Activated naive CD4-positive, alpha-beta T cell treated with Interleukin-2 at 50 U/mL for 16 hours (primary cell): ENCODE measurements around the gene SEPSECS.
"Not testable (repeated sequence)": the region's sequence is repeated elsewhere in the genome, so short reads cannot be mapped to it uniquely, and the experiment has no call there.

Experiments
- DNase-seq: peaks from one replicate; pipeline ENCODE4 v3.0.0-alpha.2; 2020

The SEPSECS gene

DNA sequence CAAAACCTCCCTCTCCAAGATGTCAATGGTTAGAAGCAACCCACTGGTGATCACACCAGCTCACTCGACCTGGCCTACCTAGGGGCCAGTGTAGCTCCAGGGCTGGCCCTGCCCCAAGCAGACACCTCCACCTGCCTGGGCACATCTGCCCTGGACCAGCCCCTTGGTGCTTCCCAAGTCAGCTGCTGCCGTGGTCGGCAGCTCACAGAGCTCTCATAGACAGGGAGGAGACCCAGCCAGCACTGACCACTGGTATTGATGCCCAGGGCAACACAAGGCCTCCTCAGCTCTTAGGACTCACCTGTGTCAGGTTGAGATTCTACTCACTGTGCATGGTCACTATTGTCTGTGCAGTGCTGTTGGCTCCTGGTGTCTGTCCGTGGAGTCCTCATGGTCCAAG lies 51.7 kb downstream of the SEPSECS start:
- DNase-seq, result no peak

DNA sequence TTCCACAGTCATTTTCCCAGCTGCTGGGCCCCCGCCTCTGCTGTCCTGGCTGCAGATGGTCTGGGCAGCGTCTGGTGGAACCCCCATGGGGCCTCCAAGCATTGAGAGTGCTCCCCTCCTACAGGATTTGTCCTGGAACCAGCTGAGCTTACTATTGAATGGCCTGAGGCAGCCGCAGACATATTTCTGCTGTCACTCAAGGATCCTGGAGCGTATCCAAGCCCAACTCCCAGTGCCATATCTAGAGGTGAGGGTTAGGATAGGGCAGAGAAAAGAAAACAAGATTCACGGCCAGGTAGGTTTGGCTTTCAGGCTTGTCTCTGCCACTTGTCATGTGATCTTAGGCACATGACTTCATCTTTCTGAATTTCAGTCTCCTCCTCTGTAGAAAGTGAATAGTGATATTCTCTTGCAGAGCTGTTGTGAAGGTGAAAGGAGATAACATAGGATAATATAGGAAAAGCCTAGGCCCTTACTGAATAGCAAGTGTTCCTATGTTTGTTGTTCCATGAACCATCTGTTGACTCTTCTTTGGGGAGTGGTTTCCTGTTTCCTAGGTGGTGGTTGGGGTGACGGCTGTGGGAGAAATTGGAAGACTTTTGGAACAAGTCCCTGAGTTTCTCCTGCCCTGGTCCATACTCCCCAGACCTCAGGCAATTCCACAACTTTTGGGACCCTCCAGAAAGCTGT lies 52.3 kb downstream of the SEPSECS start:
- DNase-seq, result no peak

DNA sequence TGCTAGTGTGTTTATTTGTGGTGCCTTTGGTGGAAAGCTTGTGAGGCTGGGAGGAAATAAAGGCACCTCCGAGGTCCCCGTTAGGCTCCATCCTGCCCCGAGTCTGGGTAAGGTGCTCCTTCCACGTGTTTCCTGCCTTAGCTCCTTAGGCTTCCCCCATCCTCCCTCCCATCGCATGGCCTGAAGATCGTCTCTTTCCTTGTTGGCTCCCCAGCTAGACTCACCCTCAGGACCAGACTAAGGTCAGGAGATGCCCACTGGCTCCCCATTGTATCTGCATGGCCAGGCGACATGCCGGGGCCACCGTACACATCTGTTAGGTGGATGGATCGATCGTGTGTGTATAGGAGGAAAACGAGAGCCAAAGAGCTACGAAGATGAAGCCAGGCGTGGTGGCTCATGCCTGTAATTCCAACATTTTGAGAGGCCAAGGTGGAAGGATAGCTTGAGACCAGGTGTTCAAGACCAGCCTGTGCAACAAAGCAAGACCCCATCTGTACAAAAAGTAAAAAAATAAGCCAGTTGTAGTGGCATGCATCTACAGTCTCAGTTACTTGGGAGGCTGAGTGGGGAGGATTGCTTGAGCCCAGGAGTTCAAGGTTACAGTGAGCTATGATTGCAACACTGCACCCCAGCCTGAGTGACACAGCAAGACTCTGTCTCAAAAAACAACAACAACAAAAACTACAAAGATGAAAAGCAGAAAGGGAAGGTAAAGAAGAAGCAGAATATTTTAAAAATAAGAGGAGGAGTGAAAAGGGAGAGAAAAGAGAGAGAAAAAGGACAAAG lies 53.7 kb downstream of the SEPSECS start:
- no peak for DNase-seq

DNA sequence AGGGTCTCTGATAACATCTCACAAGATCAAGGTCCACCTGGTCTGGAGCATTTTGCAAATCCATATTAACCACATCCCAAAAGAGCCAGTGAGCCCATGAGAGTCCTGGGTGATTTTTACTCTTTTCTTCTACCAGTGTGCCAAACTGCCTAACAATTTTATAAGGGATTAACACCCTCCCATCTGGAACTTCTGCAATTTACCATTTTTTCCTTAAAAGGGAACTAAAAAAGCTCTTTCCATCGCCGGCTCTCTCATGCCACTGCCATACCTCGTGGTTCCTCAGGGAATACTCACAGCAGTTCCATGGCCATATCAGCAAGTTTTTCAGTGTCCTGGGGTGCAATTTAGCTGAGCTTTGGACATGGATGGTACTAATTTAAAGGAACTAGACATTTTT lies 55.7 kb downstream of the SEPSECS start:
- DNase-seq, result no peak

DNA sequence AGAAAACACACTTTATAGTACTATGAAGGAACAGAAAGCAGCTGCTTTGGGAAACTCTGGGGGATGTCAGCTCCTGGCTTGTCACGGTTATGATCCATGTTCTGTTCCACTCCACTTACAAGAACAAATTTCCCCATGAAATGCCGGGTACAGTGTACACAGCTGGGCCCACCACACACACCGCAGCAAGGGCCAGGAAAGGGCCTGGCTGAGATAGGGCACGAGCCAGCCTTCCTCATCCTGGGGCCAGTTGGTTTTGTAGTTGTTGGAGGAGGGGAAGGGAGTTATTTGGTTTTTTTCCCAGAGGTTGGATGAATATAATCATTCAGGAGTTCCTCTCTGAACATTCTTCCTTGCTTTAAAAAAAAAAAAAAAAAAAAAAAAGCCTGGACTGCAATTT lies 56.8 kb downstream of the SEPSECS start:
- no peak for DNase-seq

DNA sequence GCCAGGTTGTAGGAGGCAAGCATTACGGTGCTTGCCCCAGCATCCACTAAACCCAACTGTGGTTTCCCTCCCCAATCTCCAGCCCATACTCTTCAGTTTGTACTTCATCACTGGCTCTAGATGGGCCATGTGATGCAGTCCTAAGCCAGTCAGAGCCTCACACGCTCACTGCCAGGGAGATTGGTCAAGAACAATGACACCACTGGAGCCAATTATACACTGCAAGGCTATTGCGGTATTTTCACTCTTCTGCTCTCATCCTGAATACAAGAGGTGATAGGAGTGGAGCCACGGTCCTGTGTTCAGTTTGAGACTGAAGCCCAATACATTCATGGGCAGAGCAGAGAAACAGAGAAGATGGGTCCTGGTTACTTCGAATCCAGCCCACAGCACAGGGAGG lies 58.4 kb downstream of the SEPSECS start:
- DNase-seq, result no peak

DNA sequence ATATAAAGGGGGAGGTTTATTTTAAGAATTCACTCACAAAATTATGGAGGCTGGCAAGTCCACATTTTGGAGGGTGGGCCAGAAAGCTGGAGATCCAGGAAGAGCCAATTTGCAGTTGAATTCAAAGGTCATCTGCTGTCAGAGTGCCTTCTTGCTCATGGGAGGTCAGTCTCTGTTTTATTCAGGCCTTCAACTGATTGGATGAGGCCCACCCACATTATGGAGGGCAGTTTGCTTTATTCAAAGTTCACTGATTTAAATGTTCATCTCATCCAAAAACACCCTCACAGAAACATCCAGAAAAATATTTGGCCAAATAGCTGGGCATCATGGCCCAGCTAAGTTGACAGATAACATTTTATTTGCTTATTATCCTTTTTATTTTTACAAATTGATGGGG lies 59.5 kb downstream of the SEPSECS start:
- DNase-seq, result no peak

DNA sequence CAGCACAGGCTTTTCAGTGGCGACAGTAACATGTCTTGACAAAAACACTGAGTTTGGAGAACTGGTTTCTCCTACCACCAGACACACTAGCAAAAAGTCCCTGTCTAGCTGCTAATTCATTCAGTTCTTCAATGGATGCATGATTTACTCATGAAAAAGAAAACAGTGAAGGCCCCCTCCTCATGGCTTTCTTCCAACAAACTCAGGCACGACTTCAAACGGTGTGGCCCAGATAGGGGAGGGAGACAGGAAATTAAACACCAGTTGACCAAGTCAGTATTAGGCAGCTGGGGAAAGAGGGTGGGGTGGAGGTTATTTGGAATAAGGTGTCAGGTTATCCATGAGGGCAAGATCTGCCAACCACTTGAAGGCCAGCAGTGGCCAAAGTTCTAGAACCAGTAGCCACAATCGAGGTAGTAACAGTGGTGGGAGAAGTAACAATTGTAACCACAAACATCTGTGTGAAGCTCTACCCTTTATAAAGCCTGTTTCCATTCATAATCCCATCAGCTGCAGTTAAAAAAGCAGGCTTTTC lies 60.2 kb downstream of the SEPSECS start:
- no peak for DNase-seq

DNA sequence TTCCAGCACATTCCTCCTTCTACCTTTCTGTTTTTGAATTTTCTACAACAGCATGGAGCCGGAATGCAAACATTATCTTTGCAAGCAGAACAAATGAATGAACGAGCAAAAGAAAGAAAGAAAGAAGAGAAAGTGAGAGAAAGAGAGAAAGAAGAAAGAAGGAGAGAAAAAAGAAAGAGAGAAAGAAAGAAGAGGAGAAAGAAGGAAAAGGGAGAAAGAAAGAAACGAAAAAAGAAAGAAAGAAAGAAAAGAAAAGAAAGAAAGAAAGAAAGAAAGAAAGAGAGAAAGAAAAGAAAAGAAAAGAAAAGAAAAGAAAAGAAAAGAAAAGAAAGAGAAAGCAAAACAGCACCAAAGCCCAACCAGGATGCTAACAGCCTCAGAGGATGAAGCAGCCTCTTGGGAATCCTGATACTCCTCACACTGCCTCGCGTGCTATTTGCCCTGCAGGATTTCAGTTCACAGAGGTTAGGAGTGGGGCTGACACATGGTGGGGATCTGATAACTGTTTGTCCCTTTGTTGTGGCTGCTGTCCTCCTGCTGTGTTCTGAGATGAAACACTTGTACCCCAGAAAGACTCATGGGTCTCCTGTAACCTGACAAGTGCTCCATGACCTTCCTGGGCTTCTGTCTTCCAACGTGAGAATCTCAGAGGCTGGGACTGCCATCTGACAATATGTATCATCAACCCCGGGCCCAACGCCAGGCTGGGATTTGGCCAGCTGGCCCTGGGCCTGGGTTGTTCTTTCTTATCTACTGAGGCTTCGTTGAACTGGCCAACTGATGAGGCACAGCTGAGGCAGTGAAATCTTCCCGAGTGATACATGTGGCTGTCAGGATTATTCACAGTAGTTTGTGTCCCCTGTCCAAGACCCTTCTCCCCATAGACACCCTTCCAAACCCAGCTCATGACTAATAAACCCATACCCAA lies 61.0 kb downstream of the SEPSECS start:
- DNase-seq, result no peak

DNA sequence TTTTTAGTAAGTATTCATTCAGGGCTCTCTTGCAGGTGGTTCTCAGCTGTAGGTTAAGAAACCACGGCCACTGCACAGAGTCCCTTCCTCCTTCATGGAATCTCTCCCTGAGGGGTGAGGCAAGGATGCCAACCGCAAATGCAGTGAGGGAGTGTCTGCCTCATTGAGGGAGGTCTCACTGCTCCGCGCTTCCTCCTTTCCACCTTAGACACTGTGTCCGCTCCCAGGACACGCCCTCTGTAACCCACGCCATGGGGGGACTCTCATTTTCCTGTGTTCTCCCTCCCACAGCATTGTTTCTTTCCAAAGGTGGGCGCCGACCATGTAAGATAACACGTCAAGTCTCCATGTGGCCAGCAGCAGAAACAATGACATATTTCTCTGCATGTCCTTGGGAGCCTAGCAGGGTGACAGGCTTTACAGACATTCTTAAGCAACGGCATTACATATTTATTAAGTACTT lies 63.2 kb downstream of the SEPSECS start:
- DNase-seq, result no peak

DNA sequence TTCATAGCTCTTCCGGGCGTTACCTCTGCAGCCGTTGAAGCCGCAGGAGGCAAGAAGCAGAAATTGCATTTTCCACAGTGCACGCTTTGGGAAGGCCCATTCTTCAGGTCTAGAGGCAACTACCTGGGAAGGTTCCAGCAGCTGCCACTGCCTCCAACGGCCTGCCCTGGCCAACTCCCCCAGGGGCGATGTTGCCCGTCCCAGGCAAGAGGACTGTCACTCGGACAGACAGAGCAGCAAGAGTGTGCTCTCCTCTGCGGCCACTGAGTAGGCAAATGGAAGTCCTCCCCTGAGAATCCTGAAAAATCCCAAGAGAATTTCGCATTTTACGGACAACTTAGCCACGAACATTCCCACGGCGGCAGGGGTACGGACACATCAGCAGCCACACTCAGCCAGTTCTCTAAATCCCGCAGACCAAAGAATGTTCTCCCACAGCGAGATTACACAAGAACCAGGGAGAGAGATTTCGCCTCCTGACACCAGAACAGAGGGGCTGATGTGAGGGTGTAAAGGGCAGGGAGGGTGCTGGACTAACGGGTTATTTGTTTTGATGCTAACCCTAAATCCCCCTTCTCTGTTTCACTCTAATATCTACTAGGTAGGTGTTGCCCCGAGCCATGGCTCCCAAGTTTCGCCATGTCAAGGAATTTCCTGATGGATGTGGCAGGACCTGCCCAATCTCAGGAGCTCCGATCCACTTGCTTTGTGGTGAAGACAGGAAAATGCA lies 63.8 kb downstream of the SEPSECS start:
- no peak for DNase-seq

DNA sequence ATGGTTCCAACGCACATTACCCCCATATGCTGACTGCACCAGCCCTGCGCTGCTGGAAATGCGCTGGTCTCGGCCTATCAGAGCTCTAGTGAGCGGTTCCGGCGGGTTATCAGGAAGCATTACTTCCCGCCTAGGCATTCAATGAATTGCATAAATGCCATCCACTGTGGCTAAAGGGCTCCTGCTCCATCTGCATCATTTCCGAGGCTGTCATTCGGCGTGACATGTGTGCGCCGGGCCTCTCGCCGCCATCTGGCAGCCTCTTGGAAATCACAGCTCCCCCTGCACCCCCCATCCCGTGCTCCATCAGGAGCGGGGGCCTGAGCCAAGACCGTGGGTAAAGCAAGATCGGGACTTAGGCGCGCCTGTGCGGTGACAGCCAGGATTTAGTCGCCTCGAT lies 64.4 kb downstream of the SEPSECS start:
- DNase-seq, result no peak

DNA sequence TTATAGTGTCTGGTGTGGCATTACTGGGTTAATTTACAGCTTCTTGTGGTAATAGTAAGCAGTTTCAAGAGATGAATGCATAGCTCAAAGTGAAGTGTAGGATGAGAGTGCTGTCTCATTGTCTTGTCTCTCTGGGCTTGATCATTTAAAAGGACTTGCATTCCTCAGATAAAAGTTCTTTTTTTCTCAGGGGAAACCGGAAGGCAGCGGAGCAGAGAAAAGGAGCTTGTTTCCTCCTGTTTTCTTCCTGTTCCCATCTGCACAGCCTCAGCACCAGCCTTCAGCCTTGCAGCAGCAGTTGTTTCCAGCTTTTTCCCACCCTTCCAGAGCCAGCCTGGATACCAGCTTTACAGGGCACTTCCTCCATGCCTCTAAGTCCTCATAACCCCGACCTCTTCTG lies 68.1 kb downstream of the SEPSECS start:
- no peak for DNase-seq

DNA sequence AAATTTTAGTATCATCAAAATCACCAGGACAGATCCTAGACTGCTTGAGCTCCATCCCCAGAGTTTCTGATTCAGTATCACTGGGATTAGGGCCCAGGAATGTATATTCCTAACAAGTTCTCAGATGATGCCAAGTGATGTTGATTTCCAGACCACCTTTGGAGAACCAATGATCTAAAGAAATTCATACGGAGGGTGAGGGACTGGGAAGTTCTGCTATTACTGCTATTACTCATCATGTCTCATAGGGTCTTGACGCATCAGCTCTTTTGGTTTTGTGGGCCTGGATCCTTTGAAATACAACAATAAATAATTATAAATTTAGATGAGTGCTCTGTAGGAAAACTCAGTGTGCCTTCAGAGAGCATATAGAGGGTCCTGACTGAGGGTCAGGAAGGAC lies 69.7 kb downstream of the SEPSECS start:
- no peak for DNase-seq

DNA sequence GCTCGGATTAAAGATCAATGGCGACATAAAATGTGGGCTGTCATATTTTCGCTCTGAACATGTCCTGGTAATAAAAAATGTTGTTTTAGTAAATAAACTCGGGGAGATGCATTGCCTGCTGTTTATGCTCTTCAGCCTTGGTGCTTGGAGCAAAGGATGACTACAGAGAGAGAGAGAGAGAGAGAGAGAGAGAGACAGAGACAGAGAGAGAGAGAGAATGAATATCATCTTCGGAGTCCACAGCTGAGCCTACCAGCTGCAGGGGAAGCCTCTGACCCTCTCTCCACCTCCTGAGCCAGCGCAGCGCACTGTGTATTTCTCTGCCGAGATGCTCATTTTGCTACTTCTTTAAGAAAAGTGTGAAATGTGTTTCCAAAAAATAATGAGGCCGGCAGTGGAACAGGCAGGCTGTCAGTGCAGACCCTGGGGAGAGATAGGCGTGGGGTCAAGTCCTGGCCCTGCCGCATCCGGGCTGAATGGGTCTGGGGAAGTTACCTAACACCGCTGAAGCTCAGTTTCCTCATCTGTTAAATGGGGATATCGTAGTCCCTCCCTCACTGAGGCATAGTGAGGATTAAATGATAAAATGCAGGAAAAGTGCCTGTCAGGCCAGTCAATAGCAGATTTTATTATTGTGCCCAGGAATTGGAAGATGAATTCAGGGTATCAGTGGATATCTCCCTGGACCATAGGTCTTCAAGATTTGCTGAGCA lies 71.0 kb downstream of the SEPSECS start:
- no peak for DNase-seq

DNA sequence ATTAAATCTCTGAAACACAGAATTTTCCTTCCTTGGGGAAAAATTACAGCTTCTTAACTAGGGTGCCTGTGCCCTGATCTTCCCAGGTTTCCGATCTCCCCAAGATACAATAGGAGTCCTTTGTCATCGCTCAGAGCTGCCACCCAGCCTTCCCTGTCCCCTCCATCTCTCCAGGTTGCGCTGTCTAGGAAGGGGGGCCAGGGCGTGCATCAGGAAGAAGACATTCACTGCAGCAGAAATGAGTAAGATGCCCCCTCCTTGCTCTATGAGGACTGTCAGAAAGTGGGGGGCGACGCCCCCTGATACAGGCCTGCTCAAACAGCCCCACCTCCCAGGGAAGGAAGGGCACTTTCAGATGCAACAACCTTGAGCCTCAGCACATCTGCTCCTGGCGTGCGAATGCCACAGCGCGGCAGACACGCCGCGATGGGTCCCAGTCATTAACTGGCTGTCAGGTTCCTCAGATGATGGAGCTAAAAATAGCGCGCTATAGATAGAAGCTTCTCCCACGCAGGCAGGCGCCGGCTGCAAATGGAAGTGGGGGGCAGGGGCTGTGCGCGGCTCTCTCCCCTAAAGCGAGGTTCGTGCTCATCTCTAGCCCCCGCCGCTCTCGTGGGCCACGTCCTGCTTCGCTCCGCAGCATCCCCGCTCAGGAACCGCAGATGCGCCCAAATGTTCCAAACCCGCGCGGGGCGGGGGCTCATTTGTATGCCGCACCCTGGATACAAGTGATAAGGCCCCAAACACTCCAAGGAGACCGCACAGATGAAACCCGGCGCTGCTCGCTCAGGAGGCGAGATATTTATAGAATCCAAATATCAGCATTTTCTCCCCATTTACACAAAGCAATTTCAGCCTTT lies 71.9 kb downstream of the SEPSECS start:
- no peak for DNase-seq

DNA sequence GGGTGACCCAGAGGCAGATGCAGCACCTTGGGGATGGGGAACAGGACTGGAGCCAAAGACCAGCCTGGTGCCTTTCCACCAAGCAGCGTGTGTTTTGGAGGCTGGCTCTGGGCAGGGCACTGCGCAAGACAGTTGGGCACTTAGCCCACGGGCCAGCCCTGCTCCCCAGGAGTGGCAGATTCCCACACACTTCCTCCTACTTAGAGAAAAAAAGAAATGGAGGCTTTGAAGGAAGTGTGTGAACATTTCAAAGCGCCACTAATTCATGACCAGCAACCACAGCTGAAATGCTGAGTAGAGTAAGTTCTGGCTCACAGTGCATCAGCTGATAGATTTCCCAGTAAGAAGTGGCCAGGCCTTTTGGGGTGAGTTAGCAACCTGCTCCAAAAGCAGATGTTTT lies 74.6 kb downstream of the SEPSECS start:
- DNase-seq, result no peak

DNA sequence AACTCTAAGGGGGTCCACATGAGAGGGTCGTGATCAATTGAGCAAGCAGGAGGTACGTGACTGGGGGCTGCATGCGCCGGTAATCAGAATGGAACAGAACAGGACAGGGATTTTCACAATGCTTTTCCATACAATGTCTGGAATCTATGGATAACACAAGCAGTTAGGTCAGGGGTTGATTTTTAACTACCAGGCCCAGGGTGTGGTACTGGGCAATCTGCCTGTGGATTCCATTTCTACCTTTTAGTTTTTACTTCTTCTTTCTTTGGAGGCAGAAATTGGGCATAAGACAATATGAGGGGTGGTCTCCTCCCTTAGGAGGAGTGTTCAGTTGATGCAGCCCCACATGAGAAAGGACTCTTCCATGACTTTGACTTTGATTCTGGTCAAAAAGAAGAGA lies 76.8 kb downstream of the SEPSECS start:
- not testable (repeated sequence) for DNase-seq

DNA sequence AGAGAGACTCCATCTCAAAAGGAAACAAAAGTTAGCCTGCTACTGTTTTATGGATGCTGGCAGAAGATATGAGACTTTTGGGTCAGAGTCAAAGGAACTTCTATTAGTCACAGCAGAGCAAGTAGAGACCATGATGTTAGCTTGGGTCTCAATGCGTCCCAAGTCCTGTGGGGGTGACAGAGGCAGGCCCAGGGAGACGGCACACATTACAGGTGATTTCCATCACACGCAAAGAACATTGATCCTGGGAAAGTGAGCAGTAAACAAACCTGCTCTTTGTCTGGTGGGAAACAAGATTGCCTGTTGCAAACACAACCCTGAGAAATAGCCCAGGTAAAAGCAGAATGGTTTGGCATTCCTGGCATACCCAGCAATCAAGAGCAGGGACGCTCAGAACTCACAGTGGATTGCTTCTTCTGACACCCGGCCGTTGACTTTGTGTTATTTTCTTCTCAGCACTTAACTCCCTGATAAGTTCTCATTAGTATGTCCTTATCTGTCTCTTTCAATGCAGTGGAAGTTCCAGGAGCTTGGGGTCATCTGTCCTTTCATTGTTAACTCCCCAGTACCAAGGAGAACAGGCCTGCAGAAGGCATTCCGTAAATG lies 78.3 kb downstream of the SEPSECS start:
- DNase-seq, result no peak

DNA sequence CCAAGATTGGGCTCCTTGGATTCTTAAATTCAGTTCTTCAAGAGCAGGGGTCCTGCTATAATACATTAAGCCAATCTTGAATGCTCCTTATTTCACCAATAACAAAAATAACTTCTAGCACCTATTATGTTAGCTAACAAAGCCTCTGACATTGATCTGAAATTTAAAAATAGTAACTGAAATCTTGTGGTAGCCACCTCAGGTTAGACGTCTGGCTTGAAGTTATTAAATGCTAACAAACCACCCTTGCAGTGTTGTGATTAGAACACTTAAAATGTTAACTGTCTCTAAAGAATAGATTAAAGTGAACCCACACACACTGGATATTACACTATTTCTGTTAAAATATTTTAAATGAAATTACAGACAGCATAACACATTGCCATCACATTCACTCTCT lies 79.7 kb downstream of the SEPSECS start:
- no peak for DNase-seq
